GM19397 (cell line): Measurements from ENCODE around the gene CD37.
A peak's percentile ranks its signal among the peaks of the same experiment; 100 is the strongest.
"Not testable (repeated sequence)": the region's sequence is repeated elsewhere in the genome, so short reads cannot be mapped to it uniquely, and the experiment has no call there.

Experiments
- ATAC-seq: cut with Tn5 transposase; IDR thresholded peaks from one replicate; pipeline ENCODE4 v1.9.1; 2021; ENCODE audit warnings: mild to moderate bottlenecking, moderate library complexity; ENCODE audit not compliant: unreplicated experiment

CD37 gene

GRCh38 chr19:49373174-49373573 is 38.0 kb downstream of the CD37 start:
- not testable (repeated sequence) for ATAC-seq

- ATAC-seq = no peak
Measured at GRCh38 chr19:49374665-49375434, 39.6 kb downstream of the CD37 start.

DNA sequence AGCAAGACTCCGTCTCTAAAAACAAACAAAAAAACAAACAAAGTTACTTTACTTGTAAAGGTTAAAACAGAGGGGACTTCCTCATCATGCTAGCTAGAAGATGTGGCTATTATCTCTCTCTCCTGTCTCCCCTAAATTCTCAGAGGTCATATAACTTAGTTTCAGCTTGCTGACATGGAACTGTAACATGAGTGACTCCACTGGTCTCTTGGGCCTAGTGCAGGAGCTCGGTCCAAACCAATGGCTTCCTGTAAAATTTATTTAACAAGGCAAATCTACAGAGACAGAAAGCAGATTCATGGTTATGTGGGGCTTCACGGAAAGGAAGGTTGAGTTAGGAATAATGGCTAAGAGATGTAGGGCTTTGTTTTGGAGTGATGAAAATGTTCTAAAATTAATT is 43.3 kb downstream of the CD37 start:
- ATAC-seq = no peak

DNA sequence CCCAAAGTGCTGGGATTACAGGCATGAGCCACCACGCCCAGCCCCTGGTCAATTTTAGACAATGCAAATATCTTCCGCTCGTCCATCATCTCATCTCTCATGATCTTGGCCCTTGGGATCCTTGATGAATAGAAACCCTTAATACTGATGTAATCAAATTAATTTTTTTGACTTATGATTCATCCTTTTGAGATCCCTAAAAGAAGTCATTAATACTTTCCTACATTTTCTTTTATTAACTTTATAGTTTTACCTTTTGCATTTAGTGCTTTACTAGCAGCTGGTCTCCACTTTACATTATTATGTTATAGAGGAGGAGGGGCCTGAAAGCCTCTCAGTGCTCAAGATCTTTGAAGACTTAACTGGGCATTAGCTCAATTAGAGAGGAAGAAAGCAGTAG is 45.2 kb downstream of the CD37 start:
- ATAC-seq = no peak

- ATAC-seq = no peak
Measured at GRCh38 chr19:49382639-49383038, 47.4 kb downstream of the CD37 start.

- ATAC-seq = no peak
Measured at GRCh38 chr19:49383599-49383998, 48.4 kb downstream of the CD37 start.

GRCh38 chr19:49387936-49388372 is 52.7 kb downstream of the CD37 start, which contains the start of gene KASH5:
Gene KASH5 (plus strand): TSS chr19:49388249. CDS start chr19:49390884, 2,635 bp downstream.
- peak; percentile 65 for ATAC-seq

GRCh38 chr19:49389406-49389805 is 54.2 kb downstream of the CD37 start:
- no peak for ATAC-seq
